B cell (primary cell): ENCODE results near the gene DIP2B. TPM values are rescaled to one million over a fixed set of nuclear protein-coding genes. Genes with fewer than 3 reads are reported as not detected.

Experiments
- ATAC-seq: fragments of 200-7000 bp; cut with Tn5 transposase; one replicate; pipeline ENCODE4 v1.10.0; 2021; ENCODE audit warnings: low read depth, mild to moderate bottlenecking, moderate number of reproducible peaks, moderate library complexity
- CTCF ChIA-PET: fragments of 350-600 bp; sonication (Branson Sonifier 250); formaldehyde crosslinking; loops from one replicate; lab custom pipeline; 2021; ENCODE audit warnings: antibody characterized with exemption, inconsistent platforms; lab: Charles Lee
- POLR2A ChIA-PET: fragments of 350-600 bp; sonication (Branson Sonifier 250); formaldehyde crosslinking; loops from one replicate; lab custom pipeline; 2021; ENCODE audit warnings: antibody characterized with exemption; lab: Charles Lee
- DNase-seq: peaks from one replicate; pipeline ENCODE4 v3.0.0; 2013
- H2AFZ ChIP-seq: 2 replicates; pipeline ENCODE4 v1.6.1; 2012; ENCODE audit warnings: mild to moderate bottlenecking, low read depth, low read length; ENCODE audit not compliant: insufficient read depth, poor library complexity, severe bottlenecking
- H3K27ac ChIP-seq, 2 donors: 1 replicate in 1 of 2; 2 replicates in 1 of 2; pipeline ENCODE4 v1.5.1; 2012 to 2013; ENCODE audit warnings: low read length in 2 of 2, mild to moderate bottlenecking in 2 of 2, moderate library complexity in 1 of 2
- H3K27me3 ChIP-seq, 4 experiments: fragments of 200-600 bp in 1 of 4; sonication (generic) in 1 of 4; replicated peaks in 1 of 4; 1 replicate in 2 of 4; 2 replicates in 2 of 4; pipeline versions ENCODE4 v1.6.1 to v1.7.0; 2013 to 2016; ENCODE audit warnings: low read length in 3 of 4, mild to moderate bottlenecking in 2 of 4, mixed read lengths in 1 of 4, moderate library complexity in 1 of 4; ENCODE audit not compliant: insufficient read depth in 4 of 4, control insufficient read depth in 3 of 4; ENCODE audit errors: control extremely low read depth in 1 of 4
- H3K36me3 ChIP-seq, 2 experiments: replicated peaks in 1 of 2; 1 replicate in 1 of 2; 2 replicates in 1 of 2; pipeline versions ENCODE4 v1.6.1 to v1.7.1; 2013; ENCODE audit warnings: low read length in 1 of 2; ENCODE audit not compliant: insufficient read depth in 2 of 2, control insufficient read depth in 1 of 2; ENCODE audit errors: control extremely low read depth in 1 of 2, extremely low read depth in 1 of 2
- H3K4me1 ChIP-seq, 2 donors: fragments of 200-600 bp in 1 of 2; sonication (generic) in 1 of 2; 1 replicate in 1 of 2; 2 replicates in 1 of 2; pipeline versions ENCODE4 v1.5.1 to v1.6.1; 2013 to 2017; ENCODE audit warnings: low read length in 2 of 2; ENCODE audit not compliant: control insufficient read depth in 2 of 2, insufficient read depth in 2 of 2
- H3K4me2 ChIP-seq: replicated peaks from 2 replicates; pipeline ENCODE3; 2012; ENCODE audit warnings: mild to moderate bottlenecking, low read depth, low read length; ENCODE audit not compliant: poor library complexity, severe bottlenecking
- H3K4me3 ChIP-seq, 5 experiments: fragments of 200-600 bp in 1 of 5; sonication (generic) in 1 of 5; 1 replicate in 3 of 5; 2 replicates in 2 of 5; pipeline versions ENCODE4 v1.5.1 to v1.7.0; 2011 to 2016; ENCODE audit warnings: low read length in 4 of 5, mild to moderate bottlenecking in 4 of 5, low read depth in 2 of 5, control low read depth in 1 of 5, moderate library complexity in 1 of 5; ENCODE audit not compliant: insufficient read depth in 1 of 5; ENCODE audit errors: control extremely low read depth in 1 of 5, extremely low read depth in 1 of 5
- H3K79me2 ChIP-seq: fragments of 200-600 bp; sonication (generic); one replicate; pipeline ENCODE4 v1.6.0; 2016; ENCODE audit warnings: low read length; ENCODE audit not compliant: control insufficient read depth, insufficient read depth
- H3K9ac ChIP-seq: fragments of 200-600 bp; sonication (generic); 2 replicates; pipeline ENCODE4 v1.6.1; 2017; ENCODE audit warnings: mild to moderate bottlenecking, low read length, moderate library complexity
- H3K9me3 ChIP-seq, 3 donors: one replicate each; pipeline versions ENCODE4 v1.6.1 to v1.7.1; 2013; ENCODE audit warnings: low read length in 2 of 3; ENCODE audit not compliant: control insufficient read depth in 2 of 3, insufficient read depth in 1 of 3; ENCODE audit errors: control extremely low read depth in 1 of 3
- H4K20me1 ChIP-seq: 2 replicates; pipeline ENCODE4 v1.6.0; 2012; ENCODE audit warnings: mild to moderate bottlenecking, low read length; ENCODE audit not compliant: insufficient read depth, control insufficient read depth, poor library complexity, severe bottlenecking
- H3K27ac Mint-ChIP-seq: one replicate; pipeline ENCODE4 v1.8.0; 2021; ENCODE audit warnings: mixed read lengths
- H3K27me3 Mint-ChIP-seq: one replicate; pipeline ENCODE4 v1.8.0; 2021; ENCODE audit warnings: mixed read lengths
- H3K4me1 Mint-ChIP-seq: one replicate; pipeline ENCODE4 v1.8.0; 2021; ENCODE audit warnings: mixed read lengths
- H3K4me3 Mint-ChIP-seq: one replicate; pipeline ENCODE4 v1.8.0; 2021; ENCODE audit warnings: mixed read lengths
- H3K9me3 Mint-ChIP-seq: one replicate; pipeline ENCODE4 v1.8.0; 2022; ENCODE audit warnings: mixed read lengths; ENCODE audit not compliant: insufficient read depth
- EZH2 ChIP-seq: IDR thresholded peaks from 2 replicates; pipeline ENCODE4 v1.6.1; 2012; ENCODE audit warnings: borderline replicate concordance, low read depth, mild to moderate bottlenecking, moderate library complexity, low read length; ENCODE audit not compliant: insufficient read depth, poor library complexity, severe bottlenecking
- WGBS: methylation state at CpG from one replicate; pipeline ENCODE4 v1.1.5; 2013; ENCODE audit warnings: missing lambda C conversion rate; ENCODE audit not compliant: insufficient coverage; 5-methylcytosine and 5-hydroxymethylcytosine counted together
- intact Hi-C: fragments of 100-400 bp; cut with micrococcal nuclease; formaldehyde crosslinking; loops from one replicate; pipeline ENCODE4 v1.10.0; 2022
- polyA plus RNA-seq: library from polyadenylated mRNA; depleted of rRNA; stranded (reverse); fragments of >200 nt; gene quantifications from 2 replicates; pipeline ENCODE4 v1.2.3, GENCODE V29; 2012
- total RNA-seq, 2 donors: library from RNA; stranded (reverse); fragments of 120-200 nt in 1 of 2; gene quantifications; 1 replicate in 1 of 2; 2 replicates in 1 of 2; pipeline versions ENCODE4 v1.2.3 to v1.2.4, GENCODE V29; 2013 to 2022
- TF ChIP-seq, protein P1 (sequence below): fragments of 200-600 bp; IDR thresholded peaks from one replicate; pipeline ENCODE4 v1.8.0; 2022; ENCODE audit warnings: antibody characterized with exemption, mild to moderate bottlenecking

Gene DIP2B
- total and polyA plus RNA-seq, 2 donors (not counting 1 experiment from before 2014, with no cell fraction given), result 16.4 to 38.8 TPM

DNA sequence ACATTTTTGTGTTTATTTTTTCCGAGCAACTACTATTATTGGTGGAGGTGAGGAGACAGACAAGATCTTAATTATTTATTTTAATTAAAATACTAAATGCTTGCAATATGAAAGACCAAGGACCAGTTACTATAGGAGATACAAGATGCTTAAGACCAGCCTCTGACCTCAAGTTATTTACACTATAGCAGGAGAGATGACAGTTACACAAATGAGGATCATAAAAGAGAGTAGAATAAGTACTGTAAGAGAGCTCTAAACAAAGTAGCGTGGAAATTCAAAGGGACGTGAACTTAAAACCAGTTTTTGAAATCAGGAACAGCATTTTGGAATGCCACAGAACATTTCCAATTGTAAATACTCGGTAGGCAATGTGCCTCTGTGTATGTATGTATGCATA is 131.1 kb downstream of the DIP2B start:
- no peaks in the 10 kb centered on the region for H3K9me3 Mint-ChIP-seq
- Histone ChIP-seq H3K9ac (no peak overlapping the region), H3K4me3 (no peak overlapping the region), H4K20me1 (peaks cover 29% of the 10 kb centered on the region), H3K4me1 (peaks cover 3 to 11% of the 10 kb centered on the region in 2 donors), H3K4me2 (no peak overlapping the region), H3K27me3 (no peaks in the 10 kb centered on the region), H3K9me3 (no peaks in the 10 kb centered on the region), H3K79me2 (peaks cover 67% of the 10 kb centered on the region), H3K27ac (no peak overlapping the region), H2AFZ (no peak overlapping the region), H3K36me3 (peaks cover 0 to 12% of the 10 kb centered on the region in 2 experiments)
- H3K4me1 Mint-ChIP-seq, result peaks cover 19% of the 10 kb centered on the region
- ChIA-PET CTCF (interaction anchor here (1.3 to 4.3 kb wide), 4 partner anchors 67 to 130 kb away, joined by 3 to 51 read pairs (median 3); partner anchors contain the start of gene DIP2B), POLR2A (interaction anchor here (1.0 kb wide), 1 partner anchor 124 kb away, joined by 18 read pairs; no protein-coding TSS in a partner anchor)
- TF ChIP-seq EZH2, result no peak
- TF ChIP-seq, protein P1, sequence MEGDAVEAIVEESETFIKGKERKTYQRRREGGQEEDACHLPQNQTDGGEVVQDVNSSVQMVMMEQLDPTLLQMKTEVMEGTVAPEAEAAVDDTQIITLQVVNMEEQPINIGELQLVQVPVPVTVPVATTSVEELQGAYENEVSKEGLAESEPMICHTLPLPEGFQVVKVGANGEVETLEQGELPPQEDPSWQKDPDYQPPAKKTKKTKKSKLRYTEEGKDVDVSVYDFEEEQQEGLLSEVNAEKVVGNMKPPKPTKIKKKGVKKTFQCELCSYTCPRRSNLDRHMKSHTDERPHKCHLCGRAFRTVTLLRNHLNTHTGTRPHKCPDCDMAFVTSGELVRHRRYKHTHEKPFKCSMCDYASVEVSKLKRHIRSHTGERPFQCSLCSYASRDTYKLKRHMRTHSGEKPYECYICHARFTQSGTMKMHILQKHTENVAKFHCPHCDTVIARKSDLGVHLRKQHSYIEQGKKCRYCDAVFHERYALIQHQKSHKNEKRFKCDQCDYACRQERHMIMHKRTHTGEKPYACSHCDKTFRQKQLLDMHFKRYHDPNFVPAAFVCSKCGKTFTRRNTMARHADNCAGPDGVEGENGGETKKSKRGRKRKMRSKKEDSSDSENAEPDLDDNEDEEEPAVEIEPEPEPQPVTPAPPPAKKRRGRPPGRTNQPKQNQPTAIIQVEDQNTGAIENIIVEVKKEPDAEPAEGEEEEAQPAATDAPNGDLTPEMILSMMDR, result no peak
- H3K4me3 Mint-ChIP-seq, result no peak overlapping the region
- H3K27me3 Mint-ChIP-seq, result no peaks in the 10 kb centered on the region
- intact Hi-C loops, result no loop called here
- DNase-seq (no peak), ATAC-seq (no peak)
- 100% methylated on average over 1 of the region's 4 CpGs for WGBS
- no peak overlapping the region for H3K27ac Mint-ChIP-seq

DNA sequence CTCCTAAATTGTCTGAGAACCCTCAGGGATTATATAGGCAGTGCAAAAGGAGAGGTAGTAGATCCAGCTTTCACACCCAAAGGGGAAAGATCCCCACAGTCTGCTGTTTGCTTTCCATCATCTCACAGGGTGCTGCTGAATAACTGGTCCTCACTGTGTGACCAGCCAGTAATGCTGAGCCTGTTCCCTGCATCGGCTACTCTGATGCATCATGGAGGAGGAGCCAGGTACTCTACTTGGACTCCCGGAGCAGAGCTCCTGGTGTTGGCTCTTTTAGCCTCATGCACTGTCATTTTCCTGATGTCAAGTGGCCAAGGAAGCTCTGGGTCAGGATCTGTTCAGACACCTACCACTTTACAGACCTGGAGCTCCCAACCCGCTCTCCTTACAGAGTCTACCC is 131.7 kb downstream of the DIP2B start:
- H3K4me2 ChIP-seq, result no peak overlapping the region
- ChIA-PET POLR2A (interaction anchor here (0.6 to 1.0 kb wide), 2 partner anchors 125 to 1215 kb away, joined by 8 to 18 read pairs; no protein-coding TSS in a partner anchor), CTCF (interaction anchor here (0.5 to 4.3 kb wide), 5 partner anchors 68 to 401 kb away, joined by 3 to 51 read pairs (median 3); partner anchors contain the start of gene DIP2B)
- ATAC-seq (no peak), DNase-seq (no peak)
- Mint-ChIP-seq H3K27me3 (no peaks in the 10 kb centered on the region), H3K4me3 (no peak overlapping the region), H3K4me1 (peaks cover 19% of the 10 kb centered on the region), H3K27ac (peak overlapping the region; percentile 27), H3K9me3 (no peaks in the 10 kb centered on the region)
- no peak overlapping the region for H3K9ac ChIP-seq
- no peak overlapping the region for H3K4me3 ChIP-seq
- H3K9me3 ChIP-seq, result no peaks in the 10 kb centered on the region
- H3K4me1 ChIP-seq, result peaks cover 3 to 11% of the 10 kb centered on the region in 2 donors
- peaks cover 0 to 14% of the 10 kb centered on the region in 2 experiments for H3K36me3 ChIP-seq
- TF ChIP-seq EZH2, result no peak
- TF ChIP-seq, protein P1, result no peak
- H2AFZ ChIP-seq, result no peak overlapping the region
- intact Hi-C loops, result no loop called here
- H4K20me1 ChIP-seq, result peaks cover 29% of the 10 kb centered on the region
- no peaks in the 10 kb centered on the region for H3K27me3 ChIP-seq
- H3K79me2 ChIP-seq, result peaks cover 67% of the 10 kb centered on the region
- peak overlapping the region in 1 of 2 donors; percentile 7 for H3K27ac ChIP-seq
- WGBS, result 95% methylated on average over 3 of the region's 3 CpGs
